Measurements from ENCODE around the gene CWC25. TPM values are rescaled to one million over a fixed set of nuclear protein-coding genes. Genes with fewer than 3 reads are reported as not detected.
A peak's percentile ranks its signal among the peaks of the same experiment; 100 is the strongest.

Gene CWC25
- total and polyA plus RNA-seq, 9 of the 15 experiments (the other 6 are each of a cell fraction or from before 2014, with no cell fraction given), result 16.5 to 27.4 (median 23.0) TPM

DNA sequence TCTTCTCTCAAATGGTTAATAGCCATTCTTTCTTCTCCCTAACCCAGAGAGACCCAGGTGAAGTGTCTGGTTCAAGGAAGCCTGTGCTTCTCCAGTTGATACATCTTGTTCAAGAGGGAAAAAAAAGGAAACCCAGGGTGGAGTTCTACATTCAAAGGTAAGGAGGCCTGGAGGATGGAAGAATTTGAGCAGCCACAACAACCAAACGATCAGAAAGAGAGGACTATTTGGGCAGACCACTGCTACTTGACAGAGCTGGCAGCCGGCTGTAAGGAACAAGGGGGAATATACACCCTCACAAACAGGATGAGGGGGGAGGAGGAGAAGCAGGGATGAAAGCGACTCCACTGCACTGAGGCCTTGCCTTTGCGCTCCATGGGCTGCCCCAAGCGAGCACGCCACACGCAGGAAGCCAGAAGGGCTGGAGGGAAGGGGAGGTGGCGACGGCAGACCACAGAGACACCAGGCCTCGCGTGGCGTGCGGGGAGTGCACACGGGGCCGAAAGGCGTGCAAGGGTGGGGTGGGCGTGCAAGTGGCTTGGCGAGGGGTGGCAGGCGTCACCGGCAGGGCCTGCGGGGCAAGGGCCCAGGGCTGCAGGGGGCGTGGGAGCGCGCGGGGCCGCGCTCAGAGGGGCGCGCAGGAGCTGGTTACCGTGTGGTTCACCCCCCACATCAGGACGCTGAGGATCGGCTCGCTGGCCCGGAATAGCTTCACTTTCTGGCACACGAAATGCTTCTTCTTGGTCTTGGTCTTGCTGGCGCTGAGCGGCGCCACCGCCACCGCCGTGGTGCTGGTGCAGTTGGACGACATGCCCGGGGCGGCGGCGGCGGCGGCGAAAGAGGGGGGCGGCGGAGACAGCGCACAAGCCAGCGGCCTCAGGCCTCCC is 26.3 kb downstream of the CWC25 start (continued):
- TF ChIP-seq NFXL1 (CRISPR knock-in tag; IDR thresholded peaks at IDR 0.05), result no peak
- peak; percentile 64 for TF ChIP-seq EGR1 (conservative IDR thresholded peaks at IDR 0.05)
- TF ChIP-seq SP1 (CRISPR knock-in tag; IDR thresholded peaks at IDR 0.05), result no peak
- TF ChIP-seq ZNF507 (tag; conservative IDR thresholded peaks at IDR 0.05), result no peak
- TF ChIP-seq, protein P1, sequence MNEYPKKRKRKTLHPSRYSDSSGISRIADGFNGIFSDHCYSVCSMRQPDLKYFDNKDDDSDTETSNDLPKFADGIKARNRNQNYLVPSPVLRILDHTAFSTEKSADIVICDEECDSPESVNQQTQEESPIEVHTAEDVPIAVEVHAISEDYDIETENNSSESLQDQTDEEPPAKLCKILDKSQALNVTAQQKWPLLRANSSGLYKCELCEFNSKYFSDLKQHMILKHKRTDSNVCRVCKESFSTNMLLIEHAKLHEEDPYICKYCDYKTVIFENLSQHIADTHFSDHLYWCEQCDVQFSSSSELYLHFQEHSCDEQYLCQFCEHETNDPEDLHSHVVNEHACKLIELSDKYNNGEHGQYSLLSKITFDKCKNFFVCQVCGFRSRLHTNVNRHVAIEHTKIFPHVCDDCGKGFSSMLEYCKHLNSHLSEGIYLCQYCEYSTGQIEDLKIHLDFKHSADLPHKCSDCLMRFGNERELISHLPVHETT (CRISPR knock-in tag; conservative IDR thresholded peaks at IDR 0.05 in 1 of 2, IDR thresholded peaks at IDR 0.05 in 1 of 2), result no peak
- peak in 1 of 2 experiments; percentile 59; a peak in 1 of 4 replicates for TF ChIP-seq UBTF (IDR thresholded peaks at IDR 0.05; ENCODE audit: borderline replicate concordance in 1 of 2, low read depth in 2 of 2, low read length in 2 of 2)
- TF ChIP-seq STAT5B (CRISPR knock-in tag; IDR thresholded peaks at IDR 0.05), result no peak
- TF ChIP-seq, protein P2, sequence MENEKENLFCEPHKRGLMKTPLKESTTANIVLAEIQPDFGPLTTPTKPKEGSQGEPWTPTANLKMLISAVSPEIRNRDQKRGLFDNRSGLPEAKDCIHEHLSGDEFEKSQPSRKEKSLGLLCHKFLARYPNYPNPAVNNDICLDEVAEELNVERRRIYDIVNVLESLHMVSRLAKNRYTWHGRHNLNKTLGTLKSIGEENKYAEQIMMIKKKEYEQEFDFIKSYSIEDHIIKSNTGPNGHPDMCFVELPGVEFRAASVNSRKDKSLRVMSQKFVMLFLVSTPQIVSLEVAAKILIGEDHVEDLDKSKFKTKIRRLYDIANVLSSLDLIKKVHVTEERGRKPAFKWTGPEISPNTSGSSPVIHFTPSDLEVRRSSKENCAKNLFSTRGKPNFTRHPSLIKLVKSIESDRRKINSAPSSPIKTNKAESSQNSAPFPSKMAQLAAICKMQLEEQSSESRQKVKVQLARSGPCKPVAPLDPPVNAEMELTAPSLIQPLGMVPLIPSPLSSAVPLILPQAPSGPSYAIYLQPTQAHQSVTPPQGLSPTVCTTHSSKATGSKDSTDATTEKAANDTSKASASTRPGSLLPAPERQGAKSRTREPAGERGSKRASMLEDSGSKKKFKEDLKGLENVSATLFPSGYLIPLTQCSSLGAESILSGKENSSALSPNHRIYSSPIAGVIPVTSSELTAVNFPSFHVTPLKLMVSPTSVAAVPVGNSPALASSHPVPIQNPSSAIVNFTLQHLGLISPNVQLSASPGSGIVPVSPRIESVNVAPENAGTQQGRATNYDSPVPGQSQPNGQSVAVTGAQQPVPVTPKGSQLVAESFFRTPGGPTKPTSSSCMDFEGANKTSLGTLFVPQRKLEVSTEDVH (IDR thresholded peaks at IDR 0.05; ENCODE audit: low read depth, partially characterized antibody), result no peak
- peak; percentile 55 for TF ChIP-seq HNRNPLL (IDR thresholded peaks at IDR 0.05; ENCODE audit: low read depth, low read length, poor library complexity, severe bottlenecking)
- no peak for TF ChIP-seq RCOR1 (IDR thresholded peaks at IDR 0.05; ENCODE audit: borderline replicate concordance in 1 of 2, low read depth in 2 of 2, low read length in 2 of 2)
- TF ChIP-seq ZNF212 (CRISPR knock-in tag; IDR thresholded peaks at IDR 0.05), result no peak
- no peak for TF ChIP-seq STAT5A (IDR thresholded peaks at IDR 0.05; ENCODE audit: borderline replicate concordance, low read length)
- TF ChIP-seq, protein P3, sequence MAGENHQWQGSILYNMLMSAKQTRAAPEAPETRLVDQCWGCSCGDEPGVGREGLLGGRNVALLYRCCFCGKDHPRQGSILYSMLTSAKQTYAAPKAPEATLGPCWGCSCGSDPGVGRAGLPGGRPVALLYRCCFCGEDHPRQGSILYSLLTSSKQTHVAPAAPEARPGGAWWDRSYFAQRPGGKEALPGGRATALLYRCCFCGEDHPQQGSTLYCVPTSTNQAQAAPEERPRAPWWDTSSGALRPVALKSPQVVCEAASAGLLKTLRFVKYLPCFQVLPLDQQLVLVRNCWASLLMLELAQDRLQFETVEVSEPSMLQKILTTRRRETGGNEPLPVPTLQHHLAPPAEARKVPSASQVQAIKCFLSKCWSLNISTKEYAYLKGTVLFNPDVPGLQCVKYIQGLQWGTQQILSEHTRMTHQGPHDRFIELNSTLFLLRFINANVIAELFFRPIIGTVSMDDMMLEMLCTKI (IDR thresholded peaks at IDR 0.05; ENCODE audit: partially characterized antibody), result no peak
- peak; percentile 32 for TF ChIP-seq KDM5B (IDR thresholded peaks at IDR 0.05; ENCODE audit: insufficient replicate concordance, low read depth, low read length)
- no peak for TF ChIP-seq RAD51 (IDR thresholded peaks at IDR 0.05; ENCODE audit: borderline replicate concordance, low read depth)
- TF ChIP-seq PHB2 (IDR thresholded peaks at IDR 0.05; ENCODE audit: low read depth), result no peak
- TF ChIP-seq KDM4B (IDR thresholded peaks at IDR 0.05; ENCODE audit: borderline replicate concordance in 2 of 2, low read depth in 1 of 2), result 0 out of 4 replicates have a peak, but pooled peaks of 1 of the 2 experiments have one; percentile 47
- TF ChIP-seq DIDO1 (tag; IDR thresholded peaks at IDR 0.05; ENCODE audit: low read depth), result no peak

Data from K562 (cell line).